ENCODE results near the gene ZNF362.

DNA sequence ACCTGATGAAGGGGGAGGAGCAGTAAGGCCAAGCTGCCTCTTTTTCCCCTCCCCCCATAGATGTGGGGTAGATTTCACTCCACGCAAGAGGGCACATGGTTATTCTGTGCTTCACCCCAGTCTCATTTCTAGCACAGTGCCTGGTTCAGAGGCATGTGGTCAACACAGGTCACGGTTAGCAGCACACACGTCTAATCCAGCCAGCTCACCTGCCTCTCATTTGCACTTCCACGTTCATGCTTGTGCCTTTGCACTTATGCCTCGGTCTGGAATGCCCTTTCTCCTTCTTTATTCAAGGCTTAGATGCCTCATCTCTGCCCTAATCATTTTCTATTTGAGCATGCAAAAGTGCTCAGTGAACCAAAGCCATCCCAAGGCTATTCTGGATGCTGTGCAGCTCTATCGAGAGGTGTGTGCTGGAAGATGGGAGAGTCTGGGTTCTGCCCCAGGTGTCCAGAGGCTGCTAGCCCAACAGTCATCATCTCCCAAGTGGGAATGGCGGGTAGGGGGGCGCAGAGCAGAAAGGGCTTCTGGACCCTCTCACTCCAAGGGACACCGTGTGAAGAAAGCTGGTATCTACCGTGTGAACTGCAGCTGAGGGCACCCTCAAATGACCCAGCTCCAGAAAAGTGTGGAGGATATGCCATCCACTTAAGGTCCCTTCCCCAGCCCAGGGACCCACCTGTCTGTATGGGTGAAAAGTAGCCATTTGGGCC is 66.7 kb downstream of the ZNF362 start:
- TF ChIP-seq EZH2phosphoT487 (IDR thresholded peaks at IDR 0.05; ENCODE audit: insufficient read depth, low read depth): no peak
- TF ChIP-seq EZH2 (IDR thresholded peaks at IDR 0.05; ENCODE audit: insufficient read depth, poor library complexity, severe bottlenecking): no peak
